HepG2 (cell line): Measurements from ENCODE around the gene MAGEA8. TPM values are rescaled to one million over a fixed set of nuclear protein-coding genes. Genes with fewer than 3 reads are reported as not detected.

ENCODE experiments used
- ATAC-seq: fragments of 200-7000 bp; cut with Tn5 transposase; 3 replicates; pipeline ENCODE4 v1.9.1; 2020; ENCODE audit warnings: mild to moderate bottlenecking, moderate library complexity
- BruUV-seq: library from RNA; stranded (reverse); fragments of 400-500 nt; replicated peaks from 2 replicates; lab custom pipeline; 2021; lab: Mats Ljungman, UMichigan
- CTCF ChIA-PET: fragments of 300-600 bp; formaldehyde crosslinking; extraction: SDS; loops from one replicate; lab custom pipeline; 2021; ENCODE audit warnings: low total read pairs, inconsistent platforms, low intra/inter-chr PET ratio; lab: Yijun Ruan, JAX
- POLR2A ChIA-PET: fragments of 350-600 bp; sonication (Branson Sonifier 250); formaldehyde crosslinking; loops from one replicate; lab custom pipeline; 2020; ENCODE audit warnings: antibody characterized with exemption, inconsistent platforms; lab: Yijun Ruan, JAX
- DNase-seq: peaks from one replicate; pipeline ENCODE4 v3.0.0-alpha.2; 2015; ENCODE audit warnings: low spot score
- FAIRE-seq: peaks from 3 replicates; lab custom pipeline; 2011; peaks lifted over from hg19 to GRCh38; lab: Jason Lieb, UNC
- H2AFZ ChIP-seq: one replicate; pipeline ENCODE4 v1.6.1; 2011; ENCODE audit warnings: low read length, inconsistent platforms
- H3K27ac ChIP-seq: fragments of 300-600 bp; 3 replicates; pipeline ENCODE4 v1.8.0; 2011; ENCODE audit warnings: mixed run types, mild to moderate bottlenecking, mixed read lengths, low read length, inconsistent platforms; ENCODE audit not compliant: insufficient read depth; ENCODE audit errors: extremely low read length
- H3K27me3 ChIP-seq, 2 experiments: fragments of 200-600 bp in 1 of 2; 2 replicates in 1 of 2; 3 replicates in 1 of 2; pipeline versions ENCODE4 v1.6.0 to v1.8.0; 2011; ENCODE audit warnings: low read length in 2 of 2, mild to moderate bottlenecking in 2 of 2, moderate library complexity in 2 of 2, inconsistent platforms in 1 of 2; ENCODE audit not compliant: insufficient read depth in 2 of 2, control insufficient read depth in 1 of 2
- H3K36me3 ChIP-seq, 2 experiments: fragments of 200-600 bp in 1 of 2; replicated peaks in 1 of 2; 2 replicates in 1 of 2; 3 replicates in 1 of 2; pipeline versions ENCODE4 v1.5.1 to v1.8.0; 2011; ENCODE audit warnings: low read length in 2 of 2, inconsistent platforms in 1 of 2; ENCODE audit not compliant: insufficient read depth in 2 of 2, control insufficient read depth in 1 of 2
- H3K4me1 ChIP-seq: 2 replicates; pipeline ENCODE4 v1.5.1; 2012; ENCODE audit warnings: low read length, inconsistent platforms; ENCODE audit not compliant: insufficient read depth
- H3K4me2 ChIP-seq: 2 replicates; pipeline ENCODE4 v1.6.0; 2011; ENCODE audit warnings: low read depth, low read length, inconsistent platforms
- H3K4me3 ChIP-seq, 3 experiments: fragments of 200-600 bp in 1 of 3; sonication (generic), shearing (Covaris generic) in 1 of 3; replicated peaks in 1 of 3; 2 replicates each; pipeline ENCODE4 v1.5.1; 2011 to 2016; ENCODE audit warnings: low read length in 3 of 3, inconsistent platforms in 2 of 3, low read depth in 2 of 3, mild to moderate bottlenecking in 2 of 3, control low read depth in 1 of 3, mixed read lengths in 1 of 3; ENCODE audit not compliant: insufficient read depth in 1 of 3
- H3K79me2 ChIP-seq: one replicate; pipeline ENCODE4 v1.6.1; 2011; ENCODE audit warnings: low read length, inconsistent platforms; ENCODE audit not compliant: insufficient read depth
- H3K9ac ChIP-seq: 2 replicates; pipeline ENCODE4 v1.6.0; 2011; ENCODE audit warnings: mild to moderate bottlenecking, low read depth, low read length, inconsistent platforms; ENCODE audit not compliant: insufficient read depth
- H3K9me3 ChIP-seq: 2 replicates; pipeline ENCODE4 v1.5.1; 2012; ENCODE audit warnings: mild to moderate bottlenecking, low read length
- H4K20me1 ChIP-seq: 2 replicates; pipeline ENCODE4 v1.6.0; 2011; ENCODE audit warnings: inconsistent platforms, mild to moderate bottlenecking, low read length, moderate library complexity; ENCODE audit not compliant: insufficient read depth
- CC2D1A ChIP-seq: sonication (generic); formaldehyde crosslinking; IDR thresholded peaks from 2 replicates; pipeline ENCODE4 v1.8.1; 2023; ENCODE audit warnings: mild to moderate bottlenecking, missing genetic modification reagents
- CERS6 ChIP-seq: sonication (generic); formaldehyde crosslinking; IDR thresholded peaks from 2 replicates; pipeline ENCODE4 v1.5.0; 2020; ENCODE audit warnings: missing genetic modification reagents
- DMTF1 ChIP-seq: sonication (generic); formaldehyde crosslinking; IDR thresholded peaks from 2 replicates; pipeline ENCODE4 v1.4.0; 2020; ENCODE audit warnings: mild to moderate bottlenecking, missing genetic modification reagents
- MBNL3 ChIP-seq: fragments of 250-450 bp; sonication (Bioruptor Pico); conservative IDR thresholded peaks from 2 replicates; pipeline ENCODE4 v1.8.0; 2022; ENCODE audit warnings: mild to moderate bottlenecking, inconsistent platforms
- TOPORS ChIP-seq: sonication (generic); formaldehyde crosslinking; IDR thresholded peaks from 2 replicates; pipeline ENCODE4 v1.8.0; 2023; ENCODE audit warnings: mild to moderate bottlenecking, missing genetic modification reagents
- ZBTB46 ChIP-seq: sonication (generic); formaldehyde crosslinking; IDR thresholded peaks from 2 replicates; pipeline ENCODE4 v1.4.0; 2020; ENCODE audit warnings: mild to moderate bottlenecking, missing genetic modification reagents, borderline replicate concordance
- ZNF609 ChIP-seq: sonication (generic); formaldehyde crosslinking; IDR thresholded peaks from 2 replicates; pipeline ENCODE4 v1.4.0; 2020; ENCODE audit warnings: mild to moderate bottlenecking, missing genetic modification reagents, borderline replicate concordance
- ZNF687 ChIP-seq: sonication (generic); formaldehyde crosslinking; IDR thresholded peaks from 2 replicates; pipeline ENCODE4 v1.5.1; 2020; ENCODE audit warnings: mild to moderate bottlenecking, missing genetic modification reagents, moderate library complexity
- ZSCAN30 ChIP-seq: sonication (generic); formaldehyde crosslinking; IDR thresholded peaks from 2 replicates; pipeline ENCODE4 v1.5.0; 2020; ENCODE audit warnings: mild to moderate bottlenecking, missing genetic modification reagents
- WGBS: methylation state at CpG from one replicate; pipeline ENCODE4 v1.1.6; 2017; ENCODE audit warnings: low lambda C conversion rate; 5-methylcytosine and 5-hydroxymethylcytosine counted together
- in situ Hi-C: cut with HindIII; loops from 2 replicates; pipeline ENCODE4 v1.10.0; 2017; ENCODE audit warnings: low pct_unique_long_range_greater_than_20kb; ENCODE audit not compliant: extremely low pct_ligation_motif_present
- intact Hi-C: fragments of 100-400 bp; cut with micrococcal nuclease; formaldehyde crosslinking; loops from one replicate; pipeline ENCODE4 v1.10.0; 2022; ENCODE audit not compliant: unreplicated experiment
- polyA plus RNA-seq, 8 experiments: library from polyadenylated mRNA; depleted of rRNA in 3 of 8; stranded (reverse) in 7 of 8; unstranded in 1 of 8; fragments of >200 nt; fragmentation: Illumina TruSeq in 4 of 8; extraction: Trizol in 4 of 8; gene quantifications; 2 replicates each; pipeline versions ENCODE4 v1.2.1 to v1.2.3, GENCODE V29; 2011 to 2016; ENCODE audit warnings: low read depth in 4 of 8, missing spikeins in 1 of 8, mixed read lengths in 1 of 8; ENCODE audit not compliant: insufficient read depth in 1 of 8
- total RNA-seq, 5 experiments: library from RNA; depleted of rRNA; stranded (reverse); fragments of >200 nt; fragmentation: Illumina TruSeq; extraction: Trizol; gene quantifications; 2 replicates each; pipeline ENCODE4 v1.2.3, GENCODE V29; 2016; ENCODE audit warnings: low read depth in 1 of 5

The MAGEA8 gene
- total and polyA plus RNA-seq, 2 of the 13 experiments (the other 11 are each of a cell fraction or from before 2014, with no cell fraction given) = not detected

- H3K36me3 ChIP-seq = no peaks in the 10 kb centered on the region
- no peaks in the 10 kb centered on the region for H4K20me1 ChIP-seq
- H3K9ac ChIP-seq = no peak overlapping the region
- 0% methylated on average over 1 of the region's 1 CpG for WGBS
- CTCF ChIA-PET = no interaction called here
- H3K27me3 ChIP-seq = no peaks in the 10 kb centered on the region; a peak in 1 of 5 replicates
- H2AFZ ChIP-seq = no peak overlapping the region
- in situ Hi-C loops = no loop called here
- H3K4me1 ChIP-seq = no peaks in the 10 kb centered on the region
- H3K4me2 ChIP-seq = no peak overlapping the region
- H3K27ac ChIP-seq = no peak overlapping the region
- intact Hi-C loops = loop anchor here (10.0 kb wide), 1 partner anchor 1209 kb away; no protein-coding TSS in a partner anchor
- ATAC-seq (no peak), DNase-seq (no peak), FAIRE-seq (no peak)
- no peaks in the 10 kb centered on the region for H3K79me2 ChIP-seq
- no peak overlapping the region for H3K4me3 ChIP-seq
- POLR2A ChIA-PET = no interaction called here
- BruUV-seq = no TSS peak
- no peaks in the 10 kb centered on the region for H3K9me3 ChIP-seq
- TF ChIP-seq CERS6 = no peak
- no peak for TF ChIP-seq ZSCAN30
- no peak for TF ChIP-seq MBNL3 (CRISPR knock-in tag)
- no peak for TF ChIP-seq TOPORS (CRISPR knock-in tag)
- no peak for TF ChIP-seq CC2D1A (CRISPR knock-in tag)
- TF ChIP-seq ZNF687 (CRISPR knock-in tag) = no peak
- no peak for TF ChIP-seq ZNF609
- TF ChIP-seq ZBTB46 = no peak
- TF ChIP-seq DMTF1 (CRISPR knock-in tag) = no peak
Measured at GRCh38 chrX:149845385-149845784, 35.6 kb upstream of the MAGEA8 start.
